Natural killer cell (primary cell): ENCODE measurements around the gene CHRNG. TPM values are rescaled to one million over a fixed set of nuclear protein-coding genes. Genes with fewer than 3 reads are reported as not detected.
"Not testable (repeated sequence)": the region's sequence is repeated elsewhere in the genome, so short reads cannot be mapped to it uniquely, and the experiment has no call there.

Source experiments
- ATAC-seq, 3 donors: fragments of 150-1000 bp in 2 of 3; fragments of 200-7000 bp in 1 of 3; cut with Tn5 transposase; 1 replicate in 1 of 3; 2 replicates in 2 of 3; pipeline ENCODE4 v1.10.0; 2021; ENCODE audit warnings: mild to moderate bottlenecking in 2 of 3, moderate library complexity in 2 of 3
- DNase-seq, 2 donors: peaks; one replicate each; pipeline versions ENCODE4 v3.0.0 to v3.0.0-alpha.2; 2013 to 2021; ENCODE audit warnings: mixed read lengths in 1 of 2
- H3K27ac ChIP-seq: one replicate; pipeline ENCODE4 v1.5.1; 2013; ENCODE audit warnings: mild to moderate bottlenecking, low read length
- H3K27me3 ChIP-seq: one replicate; pipeline ENCODE4 v1.6.1; 2013; ENCODE audit warnings: low read length; ENCODE audit not compliant: control insufficient read depth, insufficient read depth
- H3K36me3 ChIP-seq: one replicate; pipeline ENCODE4 v1.6.1; 2013; ENCODE audit warnings: low read length; ENCODE audit not compliant: control insufficient read depth, insufficient read depth
- H3K4me1 ChIP-seq: one replicate; pipeline ENCODE4 v1.6.1; 2013; ENCODE audit warnings: low read length; ENCODE audit not compliant: control insufficient read depth, insufficient read depth
- H3K4me3 ChIP-seq: one replicate; pipeline ENCODE4 v1.5.1; 2013; ENCODE audit warnings: low read length
- H3K9me3 ChIP-seq: one replicate; pipeline ENCODE4 v1.6.1; 2013; ENCODE audit warnings: low read length; ENCODE audit not compliant: control insufficient read depth, insufficient read depth
- H3K27ac Mint-ChIP-seq, 2 donors: one replicate each; pipeline ENCODE4 v1.8.0; 2022; ENCODE audit warnings: mild to moderate bottlenecking in 2 of 2, mixed read lengths in 2 of 2, moderate library complexity in 1 of 2
- H3K27me3 Mint-ChIP-seq, 2 donors: one replicate each; pipeline ENCODE4 v1.8.0; 2022; ENCODE audit warnings: low read depth in 2 of 2, mixed read lengths in 2 of 2
- H3K36me3 Mint-ChIP-seq: one replicate; pipeline ENCODE4 v1.8.0; 2022; ENCODE audit warnings: mixed read lengths
- H3K4me1 Mint-ChIP-seq, 2 donors: one replicate each; pipeline ENCODE4 v1.8.0; 2022; ENCODE audit warnings: mixed read lengths in 2 of 2
- H3K4me3 Mint-ChIP-seq: one replicate; pipeline ENCODE4 v1.8.0; 2022; ENCODE audit warnings: mild to moderate bottlenecking, moderate library complexity, mixed read lengths
- H3K9me3 Mint-ChIP-seq, 2 donors: one replicate each; pipeline ENCODE4 v1.8.0; 2022; ENCODE audit warnings: mixed read lengths in 2 of 2
- CTCF ChIP-seq: fragments of 200-600 bp; IDR thresholded peaks from one replicate; pipeline ENCODE4 v1.8.0; 2022; ENCODE audit warnings: antibody characterized with exemption
- WGBS: methylation state at CpG from one replicate; pipeline ENCODE4 v1.1.7; 2013; ENCODE audit warnings: missing lambda C conversion rate; ENCODE audit not compliant: insufficient coverage; 5-methylcytosine and 5-hydroxymethylcytosine counted together
- intact Hi-C: fragments of 100-400 bp; cut with micrococcal nuclease; formaldehyde crosslinking; loops from one replicate; pipeline ENCODE4 v1.14.2; 2022
- total RNA-seq, 4 donors: library from RNA; stranded (reverse); fragments of 120-200 nt in 1 of 4; gene quantifications; one replicate each; pipeline versions ENCODE4 v1.2.3 to v1.2.4, GENCODE V29; 2013 to 2022

Gene CHRNG
- total RNA-seq, 3 donors from 2014 or later (not counting 1 experiment from before 2014, with no cell fraction given) = not detected

DNA sequence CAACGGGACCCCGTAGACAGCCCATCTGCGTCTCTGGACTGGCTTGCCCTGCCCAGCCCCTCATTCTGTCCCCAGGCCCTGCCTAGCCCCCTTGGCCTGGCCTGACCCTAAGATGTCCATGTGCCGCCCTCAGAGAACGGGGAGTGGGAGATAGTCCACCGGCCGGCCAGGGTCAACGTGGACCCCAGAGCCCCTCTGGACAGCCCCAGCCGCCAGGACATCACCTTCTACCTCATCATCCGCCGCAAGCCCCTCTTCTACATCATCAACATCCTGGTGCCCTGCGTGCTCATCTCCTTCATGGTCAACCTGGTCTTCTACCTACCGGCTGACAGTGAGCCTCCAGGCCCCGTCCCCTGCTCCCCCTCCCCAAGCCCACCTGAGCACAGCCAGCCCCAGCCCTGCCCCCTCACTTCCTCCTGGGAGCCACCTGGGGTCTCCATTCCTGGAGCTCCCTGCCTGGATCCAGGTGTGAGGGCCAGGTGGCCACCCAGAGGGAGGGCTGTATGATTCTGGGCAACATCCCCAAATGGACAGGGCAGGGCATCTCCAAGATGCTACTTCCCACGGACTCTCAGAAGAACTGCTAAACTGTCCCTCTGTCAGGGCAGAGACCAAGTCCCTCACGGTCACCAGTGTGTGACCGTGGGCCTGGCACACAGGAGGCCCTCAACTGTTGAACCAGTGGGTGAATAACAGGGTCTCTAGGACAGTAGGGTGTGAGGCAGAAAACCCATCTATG lies 9.5 kb upstream of the CHRNG start:
- H3K9me3 ChIP-seq = no peaks in the 10 kb centered on the region
- intact Hi-C loops = no loop called here
- no peaks in the 10 kb centered on the region for H3K36me3 ChIP-seq
- Mint-ChIP-seq H3K9me3 (no peaks in the 10 kb centered on the region), H3K27me3 (peaks cover 0 to 6% of the 10 kb centered on the region in 2 donors), H3K4me3 (no peak overlapping the region), H3K27ac (no peak overlapping the region), H3K4me1 (peaks cover 9 to 13% of the 10 kb centered on the region in 2 donors), H3K36me3 (no peaks in the 10 kb centered on the region)
- peaks cover 15% of the 10 kb centered on the region for H3K4me1 ChIP-seq
- no peak overlapping the region for H3K27ac ChIP-seq
- H3K27me3 ChIP-seq = no peaks in the 10 kb centered on the region
- no peak overlapping the region for H3K4me3 ChIP-seq
- ATAC-seq (no peak), DNase-seq (no peak)
- 93% methylated on average over 17 of the region's 17 CpGs for whole genome bisulfite sequencing
- TF ChIP-seq CTCF = no peak

DNA sequence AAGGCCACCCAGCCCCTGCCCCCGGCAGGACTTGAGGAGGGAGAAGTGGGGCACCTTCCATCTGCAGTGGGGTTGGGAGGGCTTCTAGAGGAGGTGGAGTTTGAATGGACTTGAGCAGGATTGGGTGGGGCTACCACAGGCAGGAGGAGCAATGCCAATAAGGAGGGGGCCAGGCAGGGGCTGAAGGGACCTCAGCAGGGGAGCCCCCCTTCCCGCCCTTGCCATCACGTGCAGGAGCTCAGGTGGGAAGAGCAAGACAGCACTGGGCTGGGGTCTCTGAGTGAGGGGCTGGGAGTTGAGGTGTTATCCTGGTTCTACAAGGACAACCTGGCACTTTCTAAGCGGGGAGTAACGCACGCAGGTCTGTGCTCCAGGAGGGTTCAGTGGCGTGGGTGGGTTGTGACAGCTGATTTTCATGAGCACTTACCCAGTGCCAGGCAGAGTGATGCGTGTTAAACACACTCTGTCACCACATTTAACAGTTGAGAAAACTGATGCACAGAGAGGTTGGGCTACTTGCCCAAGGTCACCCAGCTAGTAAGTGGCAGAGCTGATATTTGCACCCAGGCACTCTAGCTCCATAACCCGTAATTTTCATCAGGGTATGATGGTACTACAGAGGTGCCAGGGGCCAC lies 8.7 kb upstream of the CHRNG start:
- H3K36me3 Mint-ChIP-seq = no peaks in the 10 kb centered on the region
- peaks cover 0 to 6% of the 10 kb centered on the region in 2 donors for H3K27me3 Mint-ChIP-seq
- H3K27me3 ChIP-seq = no peaks in the 10 kb centered on the region
- H3K27ac Mint-ChIP-seq = no peak overlapping the region
- no peaks in the 10 kb centered on the region for H3K9me3 Mint-ChIP-seq
- H3K4me3 ChIP-seq = no peak overlapping the region
- 81% methylated on average over 9 of the region's 9 CpGs for WGBS
- H3K4me3 Mint-ChIP-seq = no peak overlapping the region
- no peak for ATAC-seq
- H3K27ac ChIP-seq = no peak overlapping the region
- intact Hi-C loops = no loop called here
- H3K36me3 ChIP-seq = no peaks in the 10 kb centered on the region
- TF ChIP-seq CTCF = no peak
- peaks cover 9 to 13% of the 10 kb centered on the region in 2 donors for H3K4me1 Mint-ChIP-seq
- H3K4me1 ChIP-seq = peaks cover 15% of the 10 kb centered on the region
- no peaks in the 10 kb centered on the region for H3K9me3 ChIP-seq
- no peak for DNase-seq

GRCh38 chr2:232532419-232532818 lies 7.1 kb upstream of the CHRNG start:
- Histone ChIP-seq H3K27me3 (peaks cover 3% of the 10 kb centered on the region), H3K9me3 (peaks cover 4% of the 10 kb centered on the region), H3K36me3 (no peaks in the 10 kb centered on the region), H3K4me3 (no peak overlapping the region), H3K27ac (no peak overlapping the region), H3K4me1 (peaks cover 15% of the 10 kb centered on the region)
- Mint-ChIP-seq H3K4me1 (peaks cover 9 to 13% of the 10 kb centered on the region in 2 donors), H3K4me3 (no peak overlapping the region), H3K36me3 (no peaks in the 10 kb centered on the region), H3K27ac (no peak overlapping the region), H3K27me3 (peaks cover 0 to 8% of the 10 kb centered on the region in 2 donors), H3K9me3 (no peaks in the 10 kb centered on the region)
- 83% methylated on average over 9 of the region's 9 CpGs for WGBS
- ATAC-seq (no peak), DNase-seq (no peak)
- TF ChIP-seq CTCF = no peak
- intact Hi-C loops = no loop called here

- WGBS = 88% methylated on average over 7 of the region's 7 CpGs
- H3K36me3 Mint-ChIP-seq, H3K27ac Mint-ChIP-seq, DNase-seq, intact Hi-C loops, H3K36me3 ChIP-seq, H3K27me3 ChIP-seq, H3K4me3 ChIP-seq, H3K9me3 ChIP-seq, H3K27ac ChIP-seq, ATAC-seq, H3K27me3 Mint-ChIP-seq, H3K4me3 Mint-ChIP-seq, H3K9me3 Mint-ChIP-seq: not testable (repeated sequence)
- peaks cover 15% of the 10 kb centered on the region for H3K4me1 ChIP-seq
- H3K4me1 Mint-ChIP-seq = peaks cover 9 to 13% of the 10 kb centered on the region in 2 donors
These were observed 6.7 kb upstream of the CHRNG start for GRCh38 chr2:232532821-232533220.
